HG03097 (cell line): ENCODE results near the gene KLHL29.
"Not testable (repeated sequence)": the region's sequence is repeated elsewhere in the genome, so short reads cannot be mapped to it uniquely, and the experiment has no call there.

Experiments
- ATAC-seq: cut with Tn5 transposase; IDR thresholded peaks from one replicate; pipeline ENCODE4 v1.9.1; 2021; ENCODE audit not compliant: unreplicated experiment, low FRiP score

KLHL29 gene

GRCh38 chr2:23720705-23721453 lies 335.9 kb downstream of the KLHL29 start:
- ATAC-seq = no peak

GRCh38 chr2:23721454-23721826 lies 336.5 kb downstream of the KLHL29 start:
- ATAC-seq = no peak

GRCh38 chr2:23722255-23722654 lies 337.3 kb downstream of the KLHL29 start:
- no peak for ATAC-seq

GRCh38 chr2:23723029-23723428 lies 338.1 kb downstream of the KLHL29 start:
- ATAC-seq = not testable (repeated sequence)

DNA sequence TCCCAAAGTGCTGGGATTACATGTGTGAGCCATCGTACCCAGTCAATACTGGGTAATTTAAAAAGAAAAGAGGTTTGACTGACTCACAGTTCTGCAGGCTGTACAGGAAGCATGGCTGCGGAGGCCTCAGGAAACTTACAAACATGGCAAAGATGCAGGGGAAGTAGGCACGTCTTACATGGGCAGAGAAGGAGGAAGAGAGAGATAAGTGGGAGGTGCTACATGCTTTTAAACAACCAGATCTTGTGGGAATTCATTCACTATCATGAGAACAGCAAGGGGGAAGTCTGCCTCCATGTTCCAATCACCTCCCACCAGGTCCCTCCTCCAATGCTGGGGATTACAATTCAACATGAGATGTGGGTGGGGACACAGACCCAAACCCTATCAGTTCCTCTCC lies 349.4 kb downstream of the KLHL29 start:
- ATAC-seq = no peak

DNA sequence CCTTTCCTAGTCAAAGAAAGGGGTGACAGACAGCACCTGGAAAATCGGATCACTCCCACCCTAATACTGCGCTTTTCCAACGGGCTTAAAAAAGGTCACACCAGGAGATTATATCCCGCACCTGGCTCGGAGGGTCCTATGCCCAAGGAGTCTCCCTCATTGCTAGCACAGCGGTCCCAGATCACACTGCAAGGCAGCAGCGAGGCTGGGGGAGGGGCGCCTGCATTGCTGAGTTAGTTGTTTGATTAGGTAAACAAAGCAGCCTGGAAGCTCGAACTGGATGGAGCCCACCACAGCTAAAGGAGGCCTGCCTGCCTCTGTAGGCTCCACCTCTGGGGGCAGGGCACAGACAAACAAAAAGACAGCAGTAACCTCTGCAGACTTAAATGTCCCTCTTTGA lies 351.8 kb downstream of the KLHL29 start:
- not testable (repeated sequence) for ATAC-seq

GRCh38 chr2:23745068-23745725 lies 360.2 kb downstream of the KLHL29 start:
- no peak for ATAC-seq

- no peak for ATAC-seq
These were observed 360.7 kb downstream of the KLHL29 start for GRCh38 chr2:23745726-23746105.

DNA sequence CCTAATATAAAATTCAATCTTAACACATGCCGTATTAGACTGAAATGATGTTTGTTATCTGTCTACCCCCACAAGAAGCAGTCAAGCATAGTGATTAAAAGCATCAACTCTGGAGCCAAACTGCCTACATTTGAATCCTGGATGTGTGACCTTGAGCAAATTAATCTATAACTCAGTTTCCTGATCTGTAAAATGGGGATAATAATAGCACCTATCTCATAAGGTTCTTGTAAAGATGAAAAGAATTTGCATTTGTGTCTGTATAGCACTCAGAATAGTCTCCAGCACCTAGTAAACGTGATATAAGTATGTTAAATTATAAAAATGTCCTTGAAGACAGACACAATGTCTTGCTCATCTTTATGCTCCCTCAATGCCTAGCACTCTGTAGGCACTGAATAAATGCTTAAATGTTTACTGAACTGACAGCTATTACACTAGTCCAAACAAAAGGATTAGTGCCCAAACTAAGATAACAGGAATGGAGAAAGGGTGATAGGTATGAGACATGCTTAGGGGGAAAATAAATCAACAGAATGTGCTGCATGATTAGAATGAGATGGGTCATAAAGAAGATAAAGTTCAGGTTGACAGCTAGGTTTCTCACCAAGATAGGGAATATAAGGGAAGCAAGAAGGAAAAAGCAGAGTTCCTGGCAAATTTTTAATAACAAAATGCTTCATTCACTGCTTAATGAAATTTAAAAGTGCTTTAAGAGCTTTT lies 361.3 kb downstream of the KLHL29 start:
- ATAC-seq = no peak

GRCh38 chr2:23751747-23752265 lies 366.8 kb downstream of the KLHL29 start:
- ATAC-seq = no peak

GRCh38 chr2:23753291-23754010 lies 368.5 kb downstream of the KLHL29 start:
- ATAC-seq = no peak

- no peak for ATAC-seq
These were observed 370.0 kb downstream of the KLHL29 start for GRCh38 chr2:23754970-23755369.

GRCh38 chr2:23756593-23757292 lies 371.8 kb downstream of the KLHL29 start:
- ATAC-seq = no peak

GRCh38 chr2:23757686-23758433 lies 372.9 kb downstream of the KLHL29 start:
- ATAC-seq = no peak
